GM18498 (cell line): Measurements from ENCODE around the gene POLE.

Source experiments
- ATAC-seq: cut with Tn5 transposase; IDR thresholded peaks from one replicate; pipeline ENCODE4 v1.9.1; 2021; ENCODE audit warnings: mild to moderate bottlenecking, moderate library complexity; ENCODE audit not compliant: unreplicated experiment

Gene POLE

GRCh38 chr12:132618683-132619043, 68.5 kb downstream of the POLE start, which contains the start of gene P2RX2:
Gene P2RX2 (plus strand): TSS chr12:132618776. CDS start chr12:132618817, 41 bp downstream.
- ATAC-seq: no peak

- no peak for ATAC-seq
Measured at GRCh38 chr12:132617822-132618682, 69.1 kb downstream of the POLE start.

GRCh38 chr12:132617135-132617701, 69.9 kb downstream of the POLE start:
- no peak for ATAC-seq

- ATAC-seq: no peak
Measured at GRCh38 chr12:132615579-132616038, 71.5 kb downstream of the POLE start.

- ATAC-seq: no peak
Measured at GRCh38 chr12:132614861-132615578, 72.1 kb downstream of the POLE start.

- no peak for ATAC-seq
Measured at GRCh38 chr12:132614029-132614428, 73.1 kb downstream of the POLE start.

GRCh38 chr12:132611620-132612019, 75.5 kb downstream of the POLE start:
- ATAC-seq: no peak

- no peak for ATAC-seq
Measured at GRCh38 chr12:132610866-132611602, 76.1 kb downstream of the POLE start.

GRCh38 chr12:132610051-132610759, 76.9 kb downstream of the POLE start, which contains the start of gene LRCOL1:
Gene LRCOL1 (minus strand): TSS chr12:132610582. CDS start chr12:132606251, 4,331 bp downstream.
- ATAC-seq: no peak

- no peak for ATAC-seq
Measured at GRCh38 chr12:132608231-132609171, 78.6 kb downstream of the POLE start.

- ATAC-seq: no peak
Measured at GRCh38 chr12:132606927-132607326, 80.2 kb downstream of the POLE start.

- ATAC-seq: no peak
Measured at GRCh38 chr12:132606466-132606865, 80.7 kb downstream of the POLE start.

- no peak for ATAC-seq
Measured at GRCh38 chr12:132605892-132606291, 81.2 kb downstream of the POLE start.

- no peak for ATAC-seq
Measured at GRCh38 chr12:132604668-132605441, 82.3 kb downstream of the POLE start.

GRCh38 chr12:132604151-132604618, 83.0 kb downstream of the POLE start:
- no peak for ATAC-seq

- no peak for ATAC-seq
Measured at GRCh38 chr12:132603240-132604150, 83.6 kb downstream of the POLE start.

GRCh38 chr12:132602572-132603239, 84.4 kb downstream of the POLE start:
- no peak for ATAC-seq
